ENCODE results near the gene PRLR. TPM values are rescaled to one million over a fixed set of nuclear protein-coding genes. Genes with fewer than 3 reads are reported as not detected.

PRLR gene
- total and polyA plus RNA-seq, 10 of the 15 experiments (the other 5 are each of a cell fraction or from before 2014, with no cell fraction given) = 0.03 to 8.1 (median 0.20) TPM

GRCh38 chr5:35136386-35136785, 93.9 kb downstream of the PRLR start (continued):
- no peak for TF ChIP-seq CUX1 (IDR thresholded peaks at IDR 0.05; ENCODE audit: insufficient replicate concordance, low read depth, low read length)
- no peak for TF ChIP-seq NFYB (IDR thresholded peaks at IDR 0.05; ENCODE audit: insufficient read depth, low read depth, low read length)
- no peak for TF ChIP-seq PRDM15 (CRISPR knock-in tag; IDR thresholded peaks at IDR 0.05)
- no peak for TF ChIP-seq YBX1 (IDR thresholded peaks at IDR 0.05)
- TF ChIP-seq ZNF217 (IDR thresholded peaks at IDR 0.05) = no peak
- no peak for TF ChIP-seq PAX5 (IDR thresholded peaks at IDR 0.05; ENCODE audit: borderline replicate concordance, low read depth, low read length)
- TF ChIP-seq SREBF2 (IDR thresholded peaks at IDR 0.05; ENCODE audit: low read length) = no peak
- no peak for TF ChIP-seq ATF7 (IDR thresholded peaks at IDR 0.05; ENCODE audit: low read depth)
- no peak for TF ChIP-seq CEBPZ (IDR thresholded peaks at IDR 0.05; ENCODE audit: low read depth, low read length)
- no peak for TF ChIP-seq SIN3A (IDR thresholded peaks at IDR 0.05; ENCODE audit: low read depth, low read length)
- no peak for TF ChIP-seq NRF1 (conservative IDR thresholded peaks at IDR 0.05; ENCODE audit: low read depth, low read length)
- TF ChIP-seq, protein P1, sequence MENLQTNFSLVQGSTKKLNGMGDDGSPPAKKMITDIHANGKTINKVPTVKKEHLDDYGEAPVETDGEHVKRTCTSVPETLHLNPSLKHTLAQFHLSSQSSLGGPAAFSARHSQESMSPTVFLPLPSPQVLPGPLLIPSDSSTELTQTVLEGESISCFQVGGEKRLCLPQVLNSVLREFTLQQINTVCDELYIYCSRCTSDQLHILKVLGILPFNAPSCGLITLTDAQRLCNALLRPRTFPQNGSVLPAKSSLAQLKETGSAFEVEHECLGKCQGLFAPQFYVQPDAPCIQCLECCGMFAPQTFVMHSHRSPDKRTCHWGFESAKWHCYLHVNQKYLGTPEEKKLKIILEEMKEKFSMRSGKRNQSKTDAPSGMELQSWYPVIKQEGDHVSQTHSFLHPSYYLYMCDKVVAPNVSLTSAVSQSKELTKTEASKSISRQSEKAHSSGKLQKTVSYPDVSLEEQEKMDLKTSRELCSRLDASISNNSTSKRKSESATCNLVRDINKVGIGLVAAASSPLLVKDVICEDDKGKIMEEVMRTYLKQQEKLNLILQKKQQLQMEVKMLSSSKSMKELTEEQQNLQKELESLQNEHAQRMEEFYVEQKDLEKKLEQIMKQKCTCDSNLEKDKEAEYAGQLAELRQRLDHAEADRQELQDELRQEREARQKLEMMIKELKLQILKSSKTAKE (IDR thresholded peaks at IDR 0.05; ENCODE audit: low read depth, poor library complexity, severe bottlenecking) = no peak
